ENCODE results near the gene TRIO.

The TRIO gene

GRCh38 chr5:14407051-14407450 is 263.9 kb downstream of the TRIO start:
- DNase-seq = no peak

- DNase-seq = no peak
Observed at GRCh38 chr5:14407746-14408175, 264.6 kb downstream of the TRIO start.

- DNase-seq = no peak
Observed at GRCh38 chr5:14408969-14409586, 265.9 kb downstream of the TRIO start.

GRCh38 chr5:14410068-14410393 is 266.9 kb downstream of the TRIO start:
- DNase-seq = no peak

- no peak for DNase-seq
Observed at GRCh38 chr5:14410394-14411201, 267.5 kb downstream of the TRIO start.

GRCh38 chr5:14411216-14411615 is 268.1 kb downstream of the TRIO start:
- no peak for DNase-seq

GRCh38 chr5:14413331-14413750 is 270.2 kb downstream of the TRIO start:
- DNase-seq = no peak

GRCh38 chr5:14414007-14414406 is 270.9 kb downstream of the TRIO start:
- no peak for DNase-seq

GRCh38 chr5:14414656-14415023 is 271.5 kb downstream of the TRIO start:
- DNase-seq = no peak

- no peak for DNase-seq
Observed at GRCh38 chr5:14415024-14415697, 272.0 kb downstream of the TRIO start.

GRCh38 chr5:14415698-14416074 is 272.5 kb downstream of the TRIO start:
- DNase-seq = no peak

GRCh38 chr5:14416621-14417275 is 273.6 kb downstream of the TRIO start:
- DNase-seq = no peak

- no peak for DNase-seq
Observed at GRCh38 chr5:14417276-14417730, 274.2 kb downstream of the TRIO start.

GRCh38 chr5:14417792-14418765 is 274.9 kb downstream of the TRIO start:
- DNase-seq = no peak

GRCh38 chr5:14419686-14420085 is 276.5 kb downstream of the TRIO start:
- DNase-seq = no peak

GRCh38 chr5:14420101-14420811 is 277.1 kb downstream of the TRIO start:
- no peak for DNase-seq

GRCh38 chr5:14421851-14422250 is 278.7 kb downstream of the TRIO start:
- no peak for DNase-seq

- no peak for DNase-seq
Observed at GRCh38 chr5:14424011-14424685, 281.0 kb downstream of the TRIO start.

GRCh38 chr5:14425559-14425958 is 282.4 kb downstream of the TRIO start:
- no peak for DNase-seq

- DNase-seq = no peak
Observed at GRCh38 chr5:14426521-14426920, 283.4 kb downstream of the TRIO start.
